Measurements from ENCODE around the gene CDH4. TPM values are rescaled to one million over a fixed set of nuclear protein-coding genes. Genes with fewer than 3 reads are reported as not detected.

CDH4 gene
- total and polyA plus RNA-seq, 2 of the 4 experiments (the other 2 are of a cell fraction) = 1.6 to 3.5 TPM

DNA sequence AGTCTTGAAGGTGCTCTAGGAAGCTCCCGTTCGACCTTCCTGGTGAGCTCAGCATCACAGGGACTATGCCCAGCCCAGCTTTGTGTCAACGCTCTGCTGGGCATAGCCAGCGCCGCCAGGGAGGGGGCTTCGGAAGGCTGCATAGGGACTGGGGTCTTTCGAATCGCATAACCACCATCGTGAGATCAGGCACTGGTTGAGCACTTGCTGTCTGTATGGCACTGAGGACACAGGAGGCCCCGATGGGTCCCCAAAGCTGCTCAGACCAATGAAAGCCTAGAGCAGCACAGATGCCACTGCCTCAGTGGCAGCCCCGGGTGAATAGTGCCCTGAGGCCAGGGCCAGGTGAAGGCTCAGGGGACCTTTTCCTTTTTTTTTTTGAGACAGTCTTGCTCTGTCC, 716.9 kb downstream of the CDH4 start:
- no peaks in the 10 kb centered on the region; the same call in 1 of the 2 replicates for H4K20me1 ChIP-seq (ENCODE audit: insufficient read depth, low read length)
- H2AK9ac ChIP-seq (replicated peaks; ENCODE audit: low read depth, low read length, poor library complexity) = no peak overlapping the region
- H3K27ac ChIP-seq (ENCODE audit: insufficient read depth, low read length) = no peak overlapping the region
- H4K91ac ChIP-seq (ENCODE audit: insufficient read depth, low read depth, low read length) = no peak overlapping the region
- no peak overlapping the region for H2BK15ac ChIP-seq (ENCODE audit: low read depth, low read length)
- no peak overlapping the region for H3K14ac ChIP-seq (replicated peaks; ENCODE audit: low read depth, low read length)
- H3K9me1 ChIP-seq (ENCODE audit: insufficient read depth, low read length) = 0 out of 2 replicates have a peak, but pooled peaks cover under 1% of the 10 kb centered on the region
- H3K9ac ChIP-seq (ENCODE audit: low read depth, low read length) = no peak overlapping the region
- in situ Hi-C loops (cut with MboI; ENCODE audit: low sequenced_read_pairs) = no loop called here
- no peak overlapping the region for H3K4me3 ChIP-seq (ENCODE audit: insufficient read depth, low read depth, low read length)
- TF ChIP-seq, protein P1, sequence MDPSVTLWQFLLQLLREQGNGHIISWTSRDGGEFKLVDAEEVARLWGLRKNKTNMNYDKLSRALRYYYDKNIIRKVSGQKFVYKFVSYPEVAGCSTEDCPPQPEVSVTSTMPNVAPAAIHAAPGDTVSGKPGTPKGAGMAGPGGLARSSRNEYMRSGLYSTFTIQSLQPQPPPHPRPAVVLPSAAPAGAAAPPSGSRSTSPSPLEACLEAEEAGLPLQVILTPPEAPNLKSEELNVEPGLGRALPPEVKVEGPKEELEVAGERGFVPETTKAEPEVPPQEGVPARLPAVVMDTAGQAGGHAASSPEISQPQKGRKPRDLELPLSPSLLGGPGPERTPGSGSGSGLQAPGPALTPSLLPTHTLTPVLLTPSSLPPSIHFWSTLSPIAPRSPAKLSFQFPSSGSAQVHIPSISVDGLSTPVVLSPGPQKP (IDR thresholded peaks at IDR 0.05; ENCODE audit: borderline replicate concordance, low read depth, low read length) = no peak
- no peak for TF ChIP-seq MAZ (IDR thresholded peaks at IDR 0.05; ENCODE audit: borderline replicate concordance, low read depth, low read length)
- TF ChIP-seq SMC3 (IDR thresholded peaks at IDR 0.05; ENCODE audit: low read depth, low read length) = no peak
- no peak for TF ChIP-seq NFE2L2 (IDR thresholded peaks at IDR 0.05; ENCODE audit: low read depth, low read length)
- TF ChIP-seq, protein P2, sequence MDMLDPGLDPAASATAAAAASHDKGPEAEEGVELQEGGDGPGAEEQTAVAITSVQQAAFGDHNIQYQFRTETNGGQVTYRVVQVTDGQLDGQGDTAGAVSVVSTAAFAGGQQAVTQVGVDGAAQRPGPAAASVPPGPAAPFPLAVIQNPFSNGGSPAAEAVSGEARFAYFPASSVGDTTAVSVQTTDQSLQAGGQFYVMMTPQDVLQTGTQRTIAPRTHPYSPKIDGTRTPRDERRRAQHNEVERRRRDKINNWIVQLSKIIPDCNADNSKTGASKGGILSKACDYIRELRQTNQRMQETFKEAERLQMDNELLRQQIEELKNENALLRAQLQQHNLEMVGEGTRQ (IDR thresholded peaks at IDR 0.05; ENCODE audit: low read depth, low read length) = no peak
- TF ChIP-seq MAFK (IDR thresholded peaks at IDR 0.05; ENCODE audit: low read depth, low read length) = no peak
- TF ChIP-seq POLR2A (IDR thresholded peaks at IDR 0.05; ENCODE audit: low read depth, low read length) = no peak
- no peak for TF ChIP-seq CEBPB (IDR thresholded peaks at IDR 0.05; ENCODE audit: low read depth, low read length)
- no peak for TF ChIP-seq FOS (IDR thresholded peaks at IDR 0.05; ENCODE audit: low read depth, low read length)
- TF ChIP-seq CHD1 (IDR thresholded peaks at IDR 0.05; ENCODE audit: low read depth, low read length) = no peak
- TF ChIP-seq BHLHE40 (IDR thresholded peaks at IDR 0.05; ENCODE audit: low read depth, low read length) = no peak
- no peak for TF ChIP-seq RFX5 (IDR thresholded peaks at IDR 0.05; ENCODE audit: low read depth, low read length)
- TF ChIP-seq, protein P3, sequence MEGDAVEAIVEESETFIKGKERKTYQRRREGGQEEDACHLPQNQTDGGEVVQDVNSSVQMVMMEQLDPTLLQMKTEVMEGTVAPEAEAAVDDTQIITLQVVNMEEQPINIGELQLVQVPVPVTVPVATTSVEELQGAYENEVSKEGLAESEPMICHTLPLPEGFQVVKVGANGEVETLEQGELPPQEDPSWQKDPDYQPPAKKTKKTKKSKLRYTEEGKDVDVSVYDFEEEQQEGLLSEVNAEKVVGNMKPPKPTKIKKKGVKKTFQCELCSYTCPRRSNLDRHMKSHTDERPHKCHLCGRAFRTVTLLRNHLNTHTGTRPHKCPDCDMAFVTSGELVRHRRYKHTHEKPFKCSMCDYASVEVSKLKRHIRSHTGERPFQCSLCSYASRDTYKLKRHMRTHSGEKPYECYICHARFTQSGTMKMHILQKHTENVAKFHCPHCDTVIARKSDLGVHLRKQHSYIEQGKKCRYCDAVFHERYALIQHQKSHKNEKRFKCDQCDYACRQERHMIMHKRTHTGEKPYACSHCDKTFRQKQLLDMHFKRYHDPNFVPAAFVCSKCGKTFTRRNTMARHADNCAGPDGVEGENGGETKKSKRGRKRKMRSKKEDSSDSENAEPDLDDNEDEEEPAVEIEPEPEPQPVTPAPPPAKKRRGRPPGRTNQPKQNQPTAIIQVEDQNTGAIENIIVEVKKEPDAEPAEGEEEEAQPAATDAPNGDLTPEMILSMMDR (conservative IDR thresholded peaks at IDR 0.05; ENCODE audit: low read depth, low read length) = no peak
- TF ChIP-seq RAD21 (IDR thresholded peaks at IDR 0.05; ENCODE audit: low read length) = no peak
- TF ChIP-seq RCOR1 (IDR thresholded peaks at IDR 0.05; ENCODE audit: insufficient replicate concordance, low read length) = no peak
- TF ChIP-seq MXI1 (IDR thresholded peaks at IDR 0.05; ENCODE audit: borderline replicate concordance, low read depth, low read length) = no peak
- no peak overlapping the region for H2AK5ac ChIP-seq (ENCODE audit: low read depth, low read length)
- no peak overlapping the region for H2BK5ac ChIP-seq (ENCODE audit: low read depth, low read length, poor library complexity, severe bottlenecking)
- no TSS peak for BruUV-seq (replicated peaks)
- H3K4me2 ChIP-seq (ENCODE audit: low read depth, low read length) = no peak overlapping the region
- H3K9me3 ChIP-seq (ENCODE audit: control insufficient read depth, insufficient read depth, low read length) = peaks cover 3% of the 10 kb centered on the region; the same call in 1 of the 2 replicates
- ATAC-seq (ENCODE audit: low read depth) (no peak), DNase-seq (no peak)
- peaks cover 17% of the 10 kb centered on the region for H3K36me3 ChIP-seq (ENCODE audit: control insufficient read depth, insufficient read depth, low read length)
- POLR2A ChIA-PET (ENCODE audit: unreplicated experiment) = no interaction called here
- H3K56ac ChIP-seq (ENCODE audit: extremely low read depth, insufficient read depth, low read length) = no peak overlapping the region
- CTCF ChIA-PET = no interaction called here
- H4K5ac ChIP-seq (ENCODE audit: low read depth, low read length) = no peak overlapping the region
- H3K4ac ChIP-seq (ENCODE audit: low read depth, low read length) = no peak overlapping the region
- no peaks in the 10 kb centered on the region for H3K79me1 ChIP-seq (ENCODE audit: low read depth in 1 of 2, low read length in 2 of 2)
- H2AFZ ChIP-seq (replicated peaks; ENCODE audit: low read length, poor library complexity) = no peak overlapping the region
- dilution Hi-C loops (cut with HindIII; ENCODE audit: low sequenced_read_pairs, unreplicated experiment) = no loop called here
- no peak overlapping the region for H3K18ac ChIP-seq (ENCODE audit: low read depth, low read length)
- 83% methylated on average over 5 of the region's 11 CpGs; no CpG with 5 or more reads in 1 of the 2 experiments for WGBS, 2 experiments (ENCODE audit: extremely low coverage in 2 of 2, insufficient read length in 1 of 2)
- no peak overlapping the region for H2BK20ac ChIP-seq (ENCODE audit: low read depth, low read length)
- peaks cover 21% of the 10 kb centered on the region for H3K27me3 ChIP-seq (ENCODE audit: control insufficient read depth, insufficient read depth, low read length)
- no peak overlapping the region for H3K23ac ChIP-seq (ENCODE audit: low read depth, low read length)
- H2BK120ac ChIP-seq (ENCODE audit: low read depth, low read length) = no peak overlapping the region
- H3K4me1 ChIP-seq (ENCODE audit: control insufficient read depth, insufficient read depth, low read length) = no peaks in the 10 kb centered on the region
- intact Hi-C loops (cut with micrococcal nuclease) = no loop called here
- H4K8ac ChIP-seq (ENCODE audit: low read depth in 2 of 2, low read length in 2 of 2) = no peak overlapping the region

Measured in IMR-90 (cell line).